GM03348 (cell line): ENCODE measurements around the gene NEAT1.
"Not testable (repeated sequence)": the region's sequence is repeated elsewhere in the genome, so short reads cannot be mapped to it uniquely, and the experiment has no call there.

Experiments used
- DNase-seq: peaks from one replicate; pipeline ENCODE4 v3.0.0; 2012; ENCODE audit warnings: low spot score

Gene NEAT1

DNA sequence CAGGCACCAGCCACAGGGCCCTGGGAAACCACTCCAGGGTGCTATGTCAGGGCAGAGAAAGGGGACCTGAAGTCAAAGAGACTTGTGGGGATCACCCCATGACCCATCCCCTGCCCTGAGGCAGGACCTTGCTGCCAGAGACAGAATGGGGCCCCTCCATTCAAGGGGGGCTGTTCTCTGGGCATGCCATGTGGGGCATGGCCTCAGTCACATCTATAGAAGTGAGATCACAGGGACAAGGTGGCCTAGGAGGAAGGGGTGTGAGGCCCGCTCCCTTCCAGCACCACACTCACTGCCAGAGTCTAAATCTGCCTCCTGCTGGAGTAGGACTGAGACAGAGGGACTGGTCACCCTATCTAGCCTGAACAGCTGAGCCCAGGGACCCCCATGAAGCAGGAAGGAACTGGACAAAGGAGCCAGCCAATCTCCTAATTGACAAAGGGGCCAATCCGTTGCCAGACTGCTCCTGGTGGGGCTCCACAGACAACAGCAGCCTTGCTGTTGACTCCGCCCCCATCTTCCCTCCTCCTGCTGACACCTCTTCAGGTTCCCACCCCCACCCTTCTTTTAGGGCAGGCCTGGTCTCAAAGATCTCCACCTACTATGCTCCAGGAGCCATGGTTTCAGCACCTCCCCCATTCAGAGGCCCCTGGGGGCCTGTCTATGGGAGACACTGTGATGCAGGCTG is 26.0 kb downstream of the NEAT1 start:
- no peak for DNase-seq

DNA sequence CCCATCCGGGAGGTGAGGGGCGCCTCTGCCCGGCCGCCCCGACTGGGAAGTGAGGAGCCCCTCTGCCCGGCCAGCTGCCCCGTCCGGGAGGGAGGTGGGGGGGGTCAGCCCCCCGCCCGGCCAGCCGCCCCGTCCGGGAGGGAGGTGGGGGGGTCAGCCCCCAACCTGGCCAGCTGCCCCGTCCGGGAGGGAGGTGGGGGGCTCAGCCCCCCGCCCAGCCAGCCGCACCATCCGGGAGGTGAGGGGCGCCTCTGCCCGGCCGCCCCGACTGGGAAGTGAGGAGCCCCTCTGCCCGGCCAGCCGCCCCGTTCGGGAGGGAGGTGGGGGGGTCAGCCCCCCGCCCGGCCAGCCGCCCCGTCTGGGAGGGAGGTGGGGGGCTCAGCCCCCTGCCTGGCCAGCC is 28.7 kb downstream of the NEAT1 start:
- not testable (repeated sequence) for DNase-seq

DNA sequence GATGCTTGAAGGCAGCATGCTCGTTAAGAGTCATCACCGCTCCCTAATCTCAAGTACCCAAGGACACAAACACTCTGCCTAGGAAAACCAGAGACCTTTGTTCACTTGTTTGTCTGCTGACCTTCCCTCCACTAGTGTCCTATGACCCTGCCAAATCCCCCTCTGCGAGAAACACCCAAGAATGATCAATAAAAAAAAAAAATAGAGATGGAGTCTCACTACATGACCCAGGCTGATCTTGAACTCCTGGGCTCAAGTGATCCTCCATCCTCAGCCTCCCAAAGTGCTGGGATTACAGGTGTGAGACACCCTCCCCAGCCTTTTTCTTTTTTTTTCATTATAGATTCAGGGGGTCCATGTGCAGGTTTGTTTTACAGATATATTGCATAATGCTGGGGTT is 29.7 kb downstream of the NEAT1 start:
- DNase-seq, result not testable (repeated sequence)

- peak; percentile 70 for DNase-seq
Measured at GRCh38 chr11:65452806-65453490, 30.4 kb downstream of the NEAT1 start.

DNA sequence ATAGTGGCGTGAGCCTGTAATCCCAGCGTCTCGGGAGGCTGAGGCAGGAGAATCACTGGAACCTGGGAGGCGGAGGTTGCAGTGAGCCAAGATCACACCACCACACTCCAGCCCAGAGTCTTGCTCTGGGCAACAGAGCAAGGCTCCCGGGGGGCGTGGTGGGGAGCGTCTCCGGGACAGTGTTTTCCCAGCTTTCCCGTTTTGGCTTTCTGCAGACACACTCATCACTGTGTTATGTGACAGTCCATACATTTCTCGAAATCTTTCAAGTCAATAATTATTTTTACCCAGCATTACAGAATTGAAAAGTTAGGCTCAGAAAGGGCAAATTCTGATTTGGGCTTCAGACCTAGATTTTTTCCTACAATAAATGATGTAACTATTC is 31.7 kb downstream of the NEAT1 start:
- DNase-seq, result peak; percentile 49

GRCh38 chr11:65454696-65455456 is 32.3 kb downstream of the NEAT1 start:
- DNase-seq, result peak; percentile 95

- no peak for DNase-seq
Measured at GRCh38 chr11:65456418-65456817, 33.8 kb downstream of the NEAT1 start.

DNA sequence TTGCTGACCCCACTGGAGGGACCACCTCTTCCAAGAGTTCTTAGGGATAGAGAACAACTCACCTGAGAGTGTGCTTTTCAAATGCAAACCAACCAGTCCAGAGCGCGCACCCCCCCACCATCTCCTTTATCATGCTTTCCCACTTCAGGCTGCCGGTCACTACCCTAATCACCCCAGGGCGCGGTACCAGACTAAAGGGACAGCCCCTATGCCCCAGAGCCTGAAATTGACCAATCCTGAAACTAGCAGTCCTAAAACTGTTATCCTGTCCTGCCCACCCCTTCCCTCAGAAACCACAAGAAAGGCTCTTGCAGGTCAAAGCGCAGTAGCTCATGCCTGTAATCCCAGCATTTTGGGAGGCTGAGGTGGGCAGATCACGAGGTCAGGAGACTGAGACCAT is 37.0 kb downstream of the NEAT1 start:
- no peak for DNase-seq

GRCh38 chr11:65465471-65465870 is 42.9 kb downstream of the NEAT1 start:
- DNase-seq, result not testable (repeated sequence)

- not testable (repeated sequence) for DNase-seq
Measured at GRCh38 chr11:65467306-65467705, 44.7 kb downstream of the NEAT1 start.

GRCh38 chr11:65468874-65469333 is 46.3 kb downstream of the NEAT1 start:
- no peak for DNase-seq

DNA sequence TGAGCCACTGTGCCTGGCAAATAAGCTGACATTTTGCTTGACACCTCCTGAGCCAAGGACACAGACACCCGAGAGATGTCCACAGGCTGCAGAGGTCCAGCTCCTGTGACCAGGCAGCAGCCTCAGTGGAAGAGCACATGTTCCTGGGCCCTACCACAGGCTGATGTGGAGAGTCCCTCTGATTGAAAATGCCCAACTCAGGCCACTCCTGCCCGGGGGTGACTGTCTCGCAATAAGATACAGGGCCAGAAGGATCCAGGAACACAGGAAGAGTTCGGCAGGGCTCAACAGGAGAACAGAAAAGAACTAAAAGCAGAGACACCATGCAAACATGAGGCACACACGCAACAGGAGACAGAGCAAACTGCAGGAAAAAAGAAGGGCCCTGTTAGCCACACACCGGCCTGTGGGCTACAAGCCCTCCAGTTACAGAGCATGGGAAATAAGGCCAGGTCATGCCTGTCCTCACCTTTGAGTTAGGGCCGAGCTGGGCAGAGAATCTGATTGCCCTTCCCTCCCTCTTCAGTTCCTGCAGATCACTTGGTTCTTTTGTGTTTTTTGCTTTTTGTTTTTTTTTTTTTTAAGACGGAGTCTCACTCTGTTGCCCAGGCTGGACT is 47.9 kb downstream of the NEAT1 start:
- no peak for DNase-seq

- peak; percentile 72 for DNase-seq
Measured at GRCh38 chr11:65471447-65471891, 48.9 kb downstream of the NEAT1 start.

GRCh38 chr11:65472588-65473277 is 50.1 kb downstream of the NEAT1 start:
- DNase-seq, result not testable (repeated sequence)

DNA sequence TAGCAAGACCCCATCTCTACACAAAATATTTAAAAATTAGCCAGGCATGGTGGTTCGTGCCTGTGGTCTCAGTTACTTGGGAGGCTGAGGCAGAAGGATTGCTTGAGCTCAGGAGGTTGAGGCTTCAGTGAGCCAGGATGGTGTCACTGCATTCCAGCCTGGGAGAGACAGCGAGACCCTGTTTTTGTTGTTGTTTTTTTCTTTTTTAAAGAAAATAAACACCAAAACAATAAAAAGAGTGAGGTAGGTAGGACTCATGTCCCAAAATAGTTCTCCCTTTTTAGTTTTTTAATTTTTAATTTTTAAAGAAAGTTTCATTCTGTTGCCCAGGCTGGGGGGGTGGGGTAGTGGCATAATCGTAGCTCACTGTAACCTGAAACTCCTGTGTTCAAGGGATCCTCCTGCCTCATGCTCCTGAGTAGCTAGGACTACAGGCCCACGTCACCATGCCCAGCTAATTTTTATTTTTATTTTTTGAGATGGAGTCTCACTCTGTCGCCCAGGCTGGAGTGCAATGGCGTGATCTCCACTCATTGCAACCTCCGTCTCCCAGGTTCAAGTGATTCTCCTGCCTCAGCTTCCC is 50.8 kb downstream of the NEAT1 start:
- DNase-seq, result no peak

DNA sequence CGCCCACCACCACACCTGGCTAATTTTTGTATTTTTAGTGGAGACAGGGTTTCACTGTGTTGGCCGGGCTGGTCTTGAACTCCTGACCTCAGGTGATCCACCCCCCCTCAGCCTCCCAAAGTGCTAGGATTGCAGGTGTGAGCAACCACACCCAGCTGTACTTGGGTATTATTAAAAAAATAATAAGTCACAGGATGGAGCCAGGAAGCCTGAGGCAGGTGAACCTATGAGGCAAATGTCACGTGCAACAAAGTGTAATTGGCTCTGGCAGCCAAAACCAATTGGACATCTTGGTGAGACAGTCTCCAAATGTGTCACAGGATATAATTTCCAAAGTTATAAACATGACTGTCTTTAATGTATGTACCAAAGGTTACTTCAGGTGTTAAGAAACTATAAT is 52.3 kb downstream of the NEAT1 start:
- DNase-seq, result no peak

GRCh38 chr11:65476632-65477148 is 54.1 kb downstream of the NEAT1 start:
- no peak for DNase-seq

DNA sequence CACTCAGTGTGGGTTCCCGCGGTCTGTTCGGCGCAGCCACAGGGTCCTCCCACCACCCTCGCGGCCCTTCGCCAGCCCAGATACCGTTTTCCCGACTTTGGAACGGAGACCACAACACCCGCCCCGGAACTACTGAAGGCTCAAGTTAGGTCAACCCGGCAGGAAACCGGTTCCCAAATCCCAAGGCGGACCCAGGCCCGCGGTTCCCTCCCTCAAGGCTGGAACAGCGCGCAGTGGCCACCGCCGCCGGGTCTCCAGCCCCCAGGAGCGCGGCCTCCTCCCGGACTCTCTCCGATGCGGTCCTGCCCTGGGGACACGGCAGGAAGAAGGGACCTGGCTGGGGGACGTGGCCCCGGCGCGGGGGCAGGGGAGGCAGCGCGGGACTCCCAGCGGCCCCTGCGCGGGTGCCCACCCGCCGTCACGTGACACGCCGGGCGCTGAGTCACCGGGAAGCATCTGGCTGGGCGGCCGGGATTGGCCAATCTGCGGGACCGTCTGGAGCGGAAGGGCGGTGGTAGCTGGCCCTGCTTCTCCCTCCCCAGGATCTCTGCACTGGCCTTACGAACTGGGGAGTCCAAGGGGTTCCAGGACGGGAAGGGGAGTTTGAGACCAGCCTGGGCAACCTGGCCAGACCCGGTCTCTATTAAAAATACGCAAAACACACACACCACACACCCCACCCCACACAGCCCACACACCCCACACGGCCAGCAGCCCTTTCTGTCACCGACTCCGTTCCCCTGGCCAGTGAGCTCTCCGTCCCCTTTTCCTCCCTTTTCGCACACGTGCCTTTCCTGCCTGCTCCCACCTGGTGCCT is 54.8 kb downstream of the NEAT1 start:
- peak; percentile 96 for DNase-seq

GRCh38 chr11:65478388-65479183 is 56.0 kb downstream of the NEAT1 start:
- DNase-seq, result no peak
